LNCaP clone FGC (cell line): ENCODE data around the gene TIMP2.
"Not testable (repeated sequence)": the region's sequence is repeated elsewhere in the genome, so short reads cannot be mapped to it uniquely, and the experiment has no call there.

Experiments
- DNase-seq: peaks from one replicate; pipeline ENCODE4 v3.0.0-alpha.2; 2011; ENCODE audit warnings: low read depth
- H3K4me3 ChIP-seq: 2 replicates; pipeline ENCODE4 v1.5.1; 2011; ENCODE audit warnings: mild to moderate bottlenecking, low read depth, low read length, control low read depth
- TF ChIP-seq, protein P1 (sequence below): IDR thresholded peaks from 2 replicates; pipeline ENCODE4 v1.5.1; 2012; ENCODE audit warnings: mild to moderate bottlenecking; ENCODE audit not compliant: control insufficient read depth, insufficient read depth; ENCODE audit errors: extremely low read depth

The TIMP2 gene

DNA sequence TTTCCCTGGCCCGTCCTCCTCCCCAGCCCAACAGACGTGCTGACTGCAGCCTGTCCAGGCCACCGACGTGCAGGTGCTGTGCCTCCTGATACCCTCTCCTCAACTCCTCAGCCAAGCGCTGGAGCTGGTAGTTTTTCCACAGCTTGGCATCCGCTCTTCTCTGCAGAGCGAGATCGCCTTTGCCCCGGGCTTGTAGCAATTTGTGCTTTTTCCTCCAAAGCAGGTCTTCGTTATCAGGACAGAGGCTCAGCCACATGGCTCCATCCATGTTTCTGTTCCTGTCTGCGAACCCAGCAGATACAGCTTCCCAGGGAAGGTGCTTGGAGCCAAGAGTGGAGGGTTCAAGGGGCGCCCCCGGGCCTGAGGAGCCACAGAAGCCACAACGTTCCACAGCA lies 33.1 kb downstream of the TIMP2 start:
- H3K4me3 ChIP-seq: no peak overlapping the region
- TF ChIP-seq, protein P1, sequence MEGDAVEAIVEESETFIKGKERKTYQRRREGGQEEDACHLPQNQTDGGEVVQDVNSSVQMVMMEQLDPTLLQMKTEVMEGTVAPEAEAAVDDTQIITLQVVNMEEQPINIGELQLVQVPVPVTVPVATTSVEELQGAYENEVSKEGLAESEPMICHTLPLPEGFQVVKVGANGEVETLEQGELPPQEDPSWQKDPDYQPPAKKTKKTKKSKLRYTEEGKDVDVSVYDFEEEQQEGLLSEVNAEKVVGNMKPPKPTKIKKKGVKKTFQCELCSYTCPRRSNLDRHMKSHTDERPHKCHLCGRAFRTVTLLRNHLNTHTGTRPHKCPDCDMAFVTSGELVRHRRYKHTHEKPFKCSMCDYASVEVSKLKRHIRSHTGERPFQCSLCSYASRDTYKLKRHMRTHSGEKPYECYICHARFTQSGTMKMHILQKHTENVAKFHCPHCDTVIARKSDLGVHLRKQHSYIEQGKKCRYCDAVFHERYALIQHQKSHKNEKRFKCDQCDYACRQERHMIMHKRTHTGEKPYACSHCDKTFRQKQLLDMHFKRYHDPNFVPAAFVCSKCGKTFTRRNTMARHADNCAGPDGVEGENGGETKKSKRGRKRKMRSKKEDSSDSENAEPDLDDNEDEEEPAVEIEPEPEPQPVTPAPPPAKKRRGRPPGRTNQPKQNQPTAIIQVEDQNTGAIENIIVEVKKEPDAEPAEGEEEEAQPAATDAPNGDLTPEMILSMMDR: no peak
- no peak for DNase-seq

- H3K4me3 ChIP-seq: no peak overlapping the region
- DNase-seq: no peak
- TF ChIP-seq, protein P1: no peak
These were observed 33.7 kb downstream of the TIMP2 start for GRCh38 chr17:78891406-78892061.

- H3K4me3 ChIP-seq: no peak overlapping the region
- TF ChIP-seq, protein P1: no peak
- DNase-seq: no peak
These were observed 34.7 kb downstream of the TIMP2 start for GRCh38 chr17:78890498-78890897.

DNA sequence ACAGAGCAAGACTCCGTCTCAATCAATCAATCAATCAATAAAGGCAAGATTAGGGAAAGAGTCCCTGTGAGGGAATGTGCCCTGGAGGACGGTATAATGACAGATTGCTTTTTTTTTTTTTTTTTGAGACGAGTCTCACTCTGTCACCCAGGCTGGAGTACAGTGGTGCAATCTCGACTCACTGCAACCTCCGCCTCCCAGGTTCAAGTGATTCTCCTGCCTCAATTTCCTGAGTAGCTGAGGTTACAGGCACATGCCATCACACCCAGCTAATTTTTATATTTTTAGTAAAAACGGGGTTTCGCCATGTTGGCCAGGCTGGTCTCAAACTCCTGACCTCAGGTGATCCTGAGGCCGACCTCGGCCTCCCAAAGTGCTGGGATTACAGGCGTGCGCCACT lies 35.1 kb downstream of the TIMP2 start:
- DNase-seq, H3K4me3 ChIP-seq: not testable (repeated sequence)

DNA sequence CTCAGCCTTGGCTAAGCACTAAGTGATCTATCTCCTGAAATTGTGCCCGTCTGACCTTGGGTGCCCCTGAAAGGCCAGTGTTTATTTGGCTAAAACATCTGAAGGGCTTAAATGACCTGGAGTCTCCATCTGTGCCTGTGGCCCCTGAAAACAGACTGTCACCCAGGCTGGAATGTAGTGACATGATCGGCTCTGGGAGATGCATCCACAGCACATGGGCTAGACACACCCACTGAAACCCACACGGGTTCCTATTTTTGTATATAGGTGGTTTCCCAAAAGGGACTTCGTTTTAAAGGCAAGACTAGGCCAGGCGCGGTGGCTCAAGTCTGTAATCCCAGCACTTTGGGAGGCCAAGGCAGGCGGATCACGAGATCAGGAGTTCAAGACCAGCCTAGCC lies 35.7 kb downstream of the TIMP2 start:
- no peak overlapping the region for H3K4me3 ChIP-seq
- TF ChIP-seq, protein P1: no peak
- DNase-seq: no peak

DNA sequence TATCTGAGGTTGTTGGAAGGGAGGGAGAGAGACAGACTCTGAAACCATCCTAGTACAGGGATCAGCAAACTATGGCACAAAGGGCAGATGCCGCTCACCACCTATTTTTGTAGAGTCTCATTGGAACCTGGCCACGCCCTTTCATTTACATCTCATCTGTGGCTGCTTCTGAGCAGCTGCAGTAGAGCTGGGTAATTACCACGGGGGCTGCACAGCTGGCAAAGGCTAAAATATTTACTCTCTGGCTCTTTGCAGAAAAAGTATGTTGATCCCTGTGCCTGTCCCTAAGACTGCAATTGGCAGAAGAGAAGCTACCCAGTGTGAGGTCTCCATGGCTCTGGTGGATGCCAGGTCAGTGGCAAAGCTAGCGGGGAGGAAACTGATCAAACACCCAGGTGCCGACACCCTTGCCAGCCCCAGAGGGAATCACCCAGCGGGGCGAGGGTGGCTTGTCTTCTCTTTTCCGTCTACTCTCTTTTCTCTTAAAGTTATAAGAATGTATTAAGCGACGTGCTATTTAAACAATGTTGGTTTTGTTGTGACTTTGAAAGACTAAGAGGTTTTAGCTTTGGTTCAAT lies 36.2 kb downstream of the TIMP2 start:
- no peak for DNase-seq
- H3K4me3 ChIP-seq: no peak overlapping the region
- TF ChIP-seq, protein P1: no peak

- DNase-seq: no peak
- TF ChIP-seq, protein P1: no peak
- H3K4me3 ChIP-seq: no peak overlapping the region
These were observed 38.2 kb downstream of the TIMP2 start for GRCh38 chr17:78886954-78887353.
